MM.1S (cell line): ENCODE results near the gene DHX9.

Experiments used
- CTCF ChIP-seq: fragments of 300-600 bp; sonication (generic); IDR thresholded peaks from 2 replicates; pipeline ENCODE4 v1.5.1; 2016; ENCODE audit warnings: antibody characterized with exemption, low read length, mixed read lengths
- EZH2 ChIP-seq: fragments of 300-600 bp; sonication (generic); optimal IDR thresholded peaks from 2 replicates; pipeline ENCODE3; 2017; ENCODE audit warnings: low read depth, mild to moderate bottlenecking, antibody characterized with exemption, low read length, mixed read lengths

GRCh38 chr1:182889997-182890396 is 50.9 kb downstream of the DHX9 start:
- no peak for TF ChIP-seq EZH2
- no peak for TF ChIP-seq CTCF
